Measurements from ENCODE around the gene PDE3B.
"Not testable (repeated sequence)": the region's sequence is repeated elsewhere in the genome, so short reads cannot be mapped to it uniquely, and the experiment has no call there.

Gene PDE3B

DNA sequence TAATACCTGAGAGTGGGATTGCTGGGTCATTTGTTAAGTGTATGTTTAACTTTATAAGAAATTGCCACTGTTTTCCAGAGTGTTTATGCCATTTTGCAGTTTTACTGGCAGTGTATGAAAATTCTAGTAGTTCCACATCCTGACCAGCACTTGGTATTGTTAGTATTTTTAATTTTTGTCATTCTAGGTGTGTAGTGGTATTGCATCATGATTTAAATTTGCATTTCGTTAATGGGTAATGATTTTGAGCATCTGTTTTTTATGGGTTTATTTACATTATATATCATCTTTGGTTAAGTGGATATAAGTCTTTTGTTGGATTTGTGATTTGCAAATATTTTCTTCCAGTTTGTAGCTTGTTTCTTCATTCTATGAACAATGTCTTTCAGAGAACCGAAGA is 34.7 kb downstream of the PDE3B start:
- DNase-seq, result no peak

DNA sequence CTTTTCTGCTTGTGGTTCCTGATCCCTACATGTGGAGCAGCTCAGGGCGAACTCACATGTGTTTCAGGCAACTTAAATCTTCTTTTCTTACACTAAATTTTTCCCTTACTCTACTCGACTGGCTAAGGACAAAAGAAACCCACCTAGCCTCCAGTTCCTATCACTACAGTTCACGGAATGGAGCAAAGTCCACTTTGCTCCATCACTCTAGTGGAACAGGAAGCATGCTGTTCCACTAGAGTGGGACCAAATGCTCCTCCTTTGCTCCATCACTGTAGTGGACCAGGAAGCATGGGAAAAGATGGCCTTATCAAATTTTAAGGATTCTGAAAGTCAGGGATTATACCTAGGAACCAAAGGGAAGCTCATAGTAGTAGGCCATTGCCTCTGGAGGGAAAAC is 36.1 kb downstream of the PDE3B start:
- DNase-seq, result no peak

DNA sequence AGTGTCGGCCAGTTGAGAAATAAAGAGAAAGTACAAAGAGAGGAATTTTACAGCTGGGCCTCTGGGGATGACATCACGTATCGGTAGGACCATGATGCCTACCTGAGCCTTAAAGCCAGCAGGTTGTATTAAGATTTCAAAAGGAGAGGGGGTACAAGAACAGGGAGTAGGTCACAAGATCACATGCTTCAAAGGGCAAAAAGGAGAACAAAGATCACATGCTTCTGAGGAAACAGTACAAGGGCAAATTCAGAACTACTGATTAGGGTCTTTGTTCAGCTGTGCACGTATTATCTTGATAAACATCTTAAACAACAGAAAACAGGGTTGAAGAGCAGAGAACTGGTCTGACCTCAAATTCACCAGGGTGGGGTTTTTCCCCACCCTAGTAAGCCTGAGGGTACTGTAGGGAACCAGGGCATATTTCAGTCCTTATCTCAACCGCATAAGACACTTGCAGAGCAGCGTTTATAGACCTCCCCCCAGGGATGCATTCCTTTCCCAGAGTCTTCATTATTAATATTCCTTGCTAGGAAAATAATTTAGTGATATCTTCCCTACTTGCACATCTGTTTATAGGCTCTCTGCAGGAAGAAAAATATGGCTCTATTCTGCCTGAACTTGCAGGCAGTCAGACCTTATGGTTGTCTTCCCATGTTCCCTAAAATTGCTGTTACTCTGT is 40.8 kb downstream of the PDE3B start:
- not testable (repeated sequence) for DNase-seq

DNA sequence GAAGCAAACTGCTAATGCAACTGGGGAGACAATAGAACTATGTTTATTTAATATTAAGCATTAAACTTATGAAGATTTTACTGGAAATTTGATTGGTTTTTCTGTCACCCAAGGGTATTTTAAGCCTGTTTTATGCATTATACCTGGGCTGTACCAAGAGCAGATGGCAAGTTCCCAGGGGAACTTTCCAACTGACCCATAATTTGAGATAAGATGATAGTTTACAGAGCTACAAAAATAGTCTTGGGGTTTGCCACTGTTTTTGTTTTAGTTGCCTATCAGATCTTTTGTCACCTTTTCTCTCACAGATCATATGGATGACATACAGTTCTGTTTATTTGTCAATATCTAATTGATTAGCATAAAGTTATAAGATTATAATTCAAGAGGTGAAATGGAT is 43.9 kb downstream of the PDE3B start:
- DNase-seq, result no peak

DNA sequence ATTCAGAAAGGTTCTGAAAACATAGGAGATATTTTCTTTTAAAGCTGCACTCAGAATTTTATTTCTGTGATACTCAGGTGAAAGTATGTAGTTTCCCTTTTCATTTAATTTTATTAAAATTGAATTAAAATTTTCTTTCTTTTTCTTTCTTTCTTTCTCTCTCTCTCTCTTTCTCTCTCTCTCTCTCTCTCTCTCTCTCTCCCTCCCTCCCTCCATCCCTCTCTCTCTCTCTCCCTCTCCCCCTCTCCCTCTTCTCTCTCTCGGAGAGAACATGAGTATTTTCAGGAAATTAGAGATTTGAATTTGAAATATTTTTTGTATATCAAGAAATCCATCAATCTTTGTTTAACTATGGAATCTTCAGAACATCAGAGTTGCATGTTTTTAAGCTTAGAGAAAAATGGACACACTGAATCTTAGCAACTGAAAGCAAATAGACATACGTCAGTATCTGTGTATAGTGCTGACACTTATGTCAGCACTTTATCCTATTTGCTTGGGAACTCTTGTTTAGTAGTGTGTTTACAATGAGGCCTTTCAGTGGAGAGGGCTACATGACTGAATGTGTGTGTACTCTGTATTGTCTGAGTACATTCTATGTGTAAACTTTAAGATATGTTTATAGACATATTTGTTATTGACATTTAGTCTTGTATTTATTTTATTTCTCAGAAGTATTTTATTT is 44.5 kb downstream of the PDE3B start:
- DNase-seq, result no peak

DNA sequence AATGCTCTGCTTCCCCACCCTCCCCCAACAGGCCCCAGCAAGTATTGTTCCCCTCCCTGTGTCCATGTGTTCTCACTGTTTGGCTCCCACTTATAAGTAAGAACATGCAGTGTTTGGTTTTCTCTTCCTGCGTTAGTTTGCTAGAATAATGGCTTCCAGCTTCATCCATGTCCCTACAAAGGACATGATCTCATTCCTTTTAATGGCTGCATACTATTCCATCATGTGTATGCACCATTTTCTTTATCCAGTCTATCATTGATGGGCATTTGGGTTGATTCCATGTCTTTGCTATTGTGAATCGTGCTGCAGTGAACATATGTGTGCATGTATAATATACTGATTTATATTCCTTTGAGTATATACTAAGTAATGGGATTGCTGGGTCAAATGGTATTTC is 52.1 kb downstream of the PDE3B start:
- not testable (repeated sequence) for DNase-seq

DNA sequence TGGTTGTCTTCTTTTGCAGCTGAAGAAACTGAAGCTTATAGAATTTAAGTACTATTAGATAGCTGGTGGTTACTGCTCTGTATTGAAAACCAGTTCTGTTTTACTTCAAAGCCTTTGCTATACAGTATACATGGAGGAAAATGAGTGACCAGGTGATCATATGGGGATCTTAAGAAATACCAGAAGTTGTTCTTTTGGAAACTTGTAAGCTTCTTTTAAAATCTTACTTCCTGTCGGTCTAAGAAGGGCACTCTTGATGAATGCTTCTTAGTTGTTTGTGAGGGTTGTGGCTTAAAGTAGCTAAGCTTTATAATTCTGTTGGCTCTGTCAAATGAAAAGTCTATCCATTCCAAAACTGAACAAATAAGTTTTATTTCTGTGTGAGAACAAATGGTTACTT is 55.2 kb downstream of the PDE3B start:
- DNase-seq, result no peak

DNA sequence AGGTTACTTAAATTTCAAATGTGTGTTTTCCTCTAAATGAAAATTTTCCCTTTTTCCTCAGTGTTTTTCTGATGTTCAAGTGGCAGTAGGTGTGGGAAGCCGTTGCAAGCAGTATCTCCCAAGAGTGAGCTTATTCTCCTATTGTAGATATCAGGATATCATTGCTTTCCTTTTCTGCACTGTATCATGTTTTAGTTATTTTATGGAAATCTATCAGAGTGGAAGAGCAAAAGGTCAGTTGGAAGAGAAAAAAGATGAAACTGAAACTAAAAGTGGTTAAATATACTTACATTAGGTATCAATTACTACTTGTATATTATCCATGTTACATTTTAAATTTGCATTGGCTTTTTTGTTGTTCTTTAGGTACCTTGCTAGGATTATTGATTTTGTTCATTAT is 57.0 kb downstream of the PDE3B start:
- DNase-seq, result no peak

DNA sequence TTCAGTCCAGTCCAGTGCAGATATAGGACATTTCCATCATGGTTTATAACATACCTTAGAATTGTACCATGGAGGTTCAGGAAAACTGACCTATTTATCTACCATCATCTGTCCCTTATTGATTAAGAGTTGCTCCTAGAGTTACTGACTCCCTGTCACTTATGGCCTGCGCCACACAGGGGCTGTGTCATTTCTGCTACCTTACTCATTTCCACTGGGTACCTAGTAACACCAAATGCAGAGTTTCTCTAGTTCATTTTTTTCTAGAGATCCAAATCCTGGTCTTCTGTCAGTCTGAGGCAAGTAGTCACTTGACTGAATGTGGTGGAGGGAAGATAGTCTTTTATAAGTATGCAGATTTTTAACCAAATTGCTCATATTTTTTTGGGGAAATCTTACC is 59.2 kb downstream of the PDE3B start:
- DNase-seq, result no peak

DNA sequence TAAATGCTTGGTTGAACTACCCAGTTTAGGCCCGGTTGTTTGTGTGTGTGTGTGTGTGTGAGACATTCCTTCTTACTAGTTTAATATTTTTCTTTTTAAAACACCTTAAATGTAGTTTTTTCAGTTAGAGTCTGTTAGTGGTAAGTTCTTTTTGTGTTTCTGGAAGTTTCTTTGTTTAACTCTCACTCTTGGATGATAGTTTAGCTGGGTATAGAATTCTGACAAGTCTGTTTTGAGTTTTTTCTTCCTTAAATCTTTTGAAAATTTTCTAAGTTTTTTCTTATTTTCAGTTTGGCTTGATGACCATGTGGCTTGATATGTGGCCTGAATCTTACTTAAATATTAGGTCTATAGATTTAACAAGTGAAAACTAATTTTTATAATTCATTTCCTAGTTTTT is 60.1 kb downstream of the PDE3B start:
- DNase-seq, result no peak

DNA sequence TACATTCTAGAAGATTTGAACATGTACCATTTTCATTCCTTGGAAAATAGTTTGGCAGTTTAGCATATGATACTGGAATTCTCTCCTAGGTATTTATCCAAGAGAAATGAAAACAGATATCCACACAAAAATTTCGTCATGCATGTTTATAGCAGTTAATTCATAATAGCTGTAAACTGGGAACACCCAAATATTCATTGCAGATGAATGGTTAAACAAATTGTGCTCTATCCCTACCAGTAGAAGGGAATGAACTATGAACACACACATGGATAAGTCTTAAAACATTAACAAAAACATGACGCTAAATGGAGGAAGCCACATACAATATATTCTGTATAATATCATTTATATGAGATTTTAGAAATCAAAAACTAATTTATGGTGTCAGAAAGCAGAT is 61.5 kb downstream of the PDE3B start:
- DNase-seq, result no peak

DNA sequence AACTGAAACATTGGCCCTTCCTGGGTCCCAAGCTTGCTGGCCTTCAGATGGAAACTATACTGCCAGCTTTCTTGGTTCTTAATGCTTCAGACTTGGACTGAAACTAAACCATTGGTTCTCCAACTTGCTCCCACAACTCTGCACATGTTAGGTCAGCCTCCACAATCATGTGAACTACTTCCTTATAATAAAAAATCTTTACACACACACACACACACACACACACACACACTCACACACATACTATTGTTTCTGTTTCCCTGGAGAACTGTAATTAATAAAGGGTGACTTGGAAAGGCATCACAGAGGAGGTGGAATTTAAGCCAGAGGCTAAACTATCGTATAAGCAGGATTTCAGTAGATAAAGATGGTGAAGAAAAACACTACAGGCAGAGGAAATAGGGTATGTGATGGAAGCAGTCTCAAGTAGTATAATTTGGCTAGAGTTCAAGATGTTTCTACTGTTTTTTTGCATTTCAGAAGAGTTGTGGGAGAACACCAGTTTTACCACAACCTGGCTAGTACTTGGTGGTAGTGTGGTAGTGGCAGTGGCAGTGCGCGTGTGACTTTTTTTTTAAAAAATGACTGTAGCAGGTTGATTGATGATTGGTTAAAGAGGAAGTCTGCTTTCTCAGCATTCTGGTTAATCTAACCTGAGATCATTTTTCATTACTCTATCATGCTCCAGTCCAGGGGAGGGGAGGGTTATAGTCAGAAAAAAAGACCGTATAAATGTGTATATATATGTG is 70.1 kb downstream of the PDE3B start:
- DNase-seq, result no peak

DNA sequence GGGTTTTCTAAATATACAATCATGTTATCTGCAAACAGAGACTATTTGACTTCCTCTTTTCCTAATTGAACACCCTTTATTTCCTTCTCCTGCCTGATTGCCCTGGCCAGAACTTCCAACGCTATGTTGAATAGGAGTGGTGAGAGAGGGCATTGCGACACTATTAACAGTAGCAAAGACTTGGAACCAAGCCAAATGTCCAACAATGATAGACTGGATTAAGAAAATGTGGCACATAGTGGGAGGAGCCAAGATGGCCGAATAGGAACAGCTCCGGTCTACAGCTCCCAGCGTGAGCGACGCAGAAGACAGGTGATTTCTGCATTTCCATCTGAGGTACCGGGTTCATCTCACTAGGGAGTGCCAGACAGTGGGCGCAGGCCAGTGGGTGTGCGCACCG is 72.1 kb downstream of the PDE3B start:
- not testable (repeated sequence) for DNase-seq

DNA sequence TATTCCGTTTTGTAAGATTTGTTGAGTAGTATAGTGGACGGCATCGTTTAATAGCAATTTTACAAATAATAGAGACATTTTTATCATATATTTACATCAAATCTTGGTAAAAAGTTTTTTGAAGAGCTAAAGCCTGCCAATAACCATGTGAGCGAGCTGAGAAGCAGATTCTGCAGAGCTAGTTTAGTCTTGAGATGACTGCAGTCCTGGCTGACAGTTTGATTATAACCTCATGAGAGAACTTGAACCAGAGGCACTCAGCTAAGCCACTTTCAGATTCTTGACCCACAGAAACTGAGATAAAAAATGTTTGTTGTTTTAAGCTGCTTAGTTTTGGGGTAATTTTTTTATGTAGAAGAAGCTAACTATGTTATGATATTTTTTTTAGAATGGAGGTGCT is 78.9 kb downstream of the PDE3B start:
- DNase-seq, result no peak

DNA sequence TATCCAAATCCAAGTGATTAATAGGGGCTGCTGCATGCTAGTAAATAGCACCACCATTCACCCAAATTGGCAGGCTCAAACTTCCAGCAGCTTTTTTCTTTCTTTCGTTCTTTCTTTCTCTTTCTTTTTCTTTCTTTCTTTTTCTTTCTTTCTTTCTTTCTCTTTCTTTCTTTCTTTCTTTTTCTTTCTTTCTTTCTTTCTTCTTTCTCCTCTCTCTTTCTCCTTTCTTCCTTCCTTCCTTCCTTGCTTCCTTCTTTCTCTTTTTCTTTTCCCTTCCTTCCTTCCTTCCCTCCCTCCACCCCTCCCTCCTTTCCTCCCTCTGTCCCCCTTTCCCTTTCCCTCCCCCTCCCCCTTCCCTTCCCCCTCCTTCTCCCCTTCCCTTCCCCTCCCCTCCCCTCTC is 81.5 kb downstream of the PDE3B start:
- no peak for DNase-seq

DNA sequence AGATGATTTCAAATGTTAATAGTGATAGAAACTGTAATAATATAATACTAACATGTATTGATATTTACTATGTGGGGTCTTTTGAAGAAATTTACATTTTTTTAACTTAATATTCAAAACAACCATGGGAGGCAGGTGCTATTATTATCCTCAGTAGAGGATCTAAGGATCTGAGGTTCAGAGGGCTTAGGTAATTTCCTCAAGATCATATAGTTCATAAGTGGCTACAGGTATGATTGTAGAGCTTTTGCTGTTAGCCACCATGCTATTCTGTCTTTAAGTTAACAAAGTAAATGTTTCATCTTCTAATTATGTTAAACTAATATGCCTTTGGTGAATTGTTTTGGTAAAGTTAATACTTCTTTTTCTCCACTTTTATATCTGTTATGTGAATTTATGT is 83.6 kb downstream of the PDE3B start:
- DNase-seq, result no peak

DNA sequence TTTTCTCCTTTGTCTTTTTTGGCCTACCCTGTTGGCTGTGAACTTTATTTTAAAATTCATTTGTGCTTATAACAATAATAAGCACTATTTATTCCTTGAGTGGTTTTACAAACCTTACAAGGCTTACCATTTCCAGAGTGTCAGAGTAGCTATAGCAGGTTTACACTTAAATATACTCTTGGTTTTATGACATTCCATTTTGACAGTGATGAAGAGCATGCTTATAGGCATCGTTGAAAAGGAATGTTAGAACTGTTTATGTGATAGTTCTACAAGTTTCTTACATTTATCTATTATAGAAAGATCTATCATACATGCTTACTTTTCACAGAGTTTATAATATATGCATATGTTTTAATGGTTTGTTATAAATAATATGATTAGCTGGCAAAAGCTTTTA is 84.1 kb downstream of the PDE3B start:
- no peak for DNase-seq

DNA sequence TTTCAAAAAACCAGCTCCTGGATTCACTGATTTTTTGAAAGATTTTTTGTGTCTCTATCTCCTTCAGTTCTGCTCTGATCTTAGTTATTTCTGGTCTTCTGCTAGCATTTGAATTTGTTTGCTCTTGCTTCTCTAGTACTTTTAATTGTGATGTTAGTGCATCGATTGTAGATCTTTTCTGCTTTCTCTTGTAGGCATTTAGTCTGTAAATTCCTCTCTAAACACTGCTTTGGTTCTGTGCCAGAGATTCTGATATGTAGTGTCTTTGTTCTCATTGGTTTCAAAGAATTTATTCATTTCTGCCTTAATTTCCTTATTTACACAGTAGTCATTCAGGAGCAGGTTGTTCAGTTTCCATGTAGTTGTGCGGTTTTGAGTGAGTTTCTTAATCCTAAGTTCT is 96.9 kb downstream of the PDE3B start:
- DNase-seq, result peak in 1 of 2 experiments; percentile 1

DNA sequence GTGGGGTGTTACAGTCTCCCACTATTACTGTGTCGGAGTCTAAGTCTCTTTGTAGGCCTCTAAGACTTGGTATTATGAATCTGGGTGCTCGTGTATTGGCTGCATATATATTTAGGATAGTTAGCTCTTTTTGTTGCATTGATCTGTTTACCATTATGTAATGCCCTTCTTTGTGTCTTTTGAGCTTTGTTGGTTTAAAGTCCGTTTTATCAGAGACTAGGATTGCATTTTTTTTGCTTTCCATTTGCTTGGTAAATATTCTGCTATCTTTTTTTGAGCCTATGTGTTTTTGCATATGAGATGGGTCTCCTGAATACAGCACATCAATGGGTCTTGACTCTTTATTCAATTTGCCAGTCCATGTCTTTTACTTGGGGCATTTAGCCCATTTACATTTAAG is 97.6 kb downstream of the PDE3B start:
- no peak for DNase-seq

DNA sequence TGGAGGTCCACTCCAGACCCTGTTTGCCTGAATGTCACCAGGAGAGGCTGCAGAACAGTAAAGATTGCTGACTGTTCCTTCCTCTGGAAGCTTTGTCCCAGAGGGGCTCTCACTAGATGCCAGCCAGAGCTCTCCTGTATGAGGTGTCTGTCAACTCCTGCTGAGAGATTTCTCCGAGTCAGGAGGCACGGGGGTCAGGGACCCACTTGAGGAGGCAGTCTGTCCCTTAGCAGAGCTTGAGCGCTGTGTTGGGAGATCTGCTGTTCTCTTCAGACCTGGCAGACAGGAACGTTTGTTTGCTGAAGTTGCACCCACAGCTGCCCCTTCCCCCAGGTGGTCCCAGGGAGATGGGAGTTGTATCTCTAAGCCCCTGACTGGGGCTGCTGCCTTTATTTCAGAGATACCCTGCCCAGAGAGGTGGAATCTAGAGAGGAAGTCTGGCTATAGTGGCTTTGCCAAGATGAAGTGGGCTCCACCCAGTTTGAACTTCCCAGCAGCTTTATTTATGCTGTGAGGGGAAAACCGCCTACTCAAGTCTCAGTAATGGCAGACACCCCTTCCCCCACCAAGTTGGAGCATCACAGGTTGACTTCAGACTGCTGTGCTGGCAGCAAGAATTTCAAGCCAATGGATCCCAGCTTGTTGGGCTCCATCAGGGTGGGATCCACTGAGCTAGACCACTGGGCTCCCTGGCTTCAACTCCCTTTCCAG is 99.4 kb downstream of the PDE3B start:
- no peak for DNase-seq

DNA sequence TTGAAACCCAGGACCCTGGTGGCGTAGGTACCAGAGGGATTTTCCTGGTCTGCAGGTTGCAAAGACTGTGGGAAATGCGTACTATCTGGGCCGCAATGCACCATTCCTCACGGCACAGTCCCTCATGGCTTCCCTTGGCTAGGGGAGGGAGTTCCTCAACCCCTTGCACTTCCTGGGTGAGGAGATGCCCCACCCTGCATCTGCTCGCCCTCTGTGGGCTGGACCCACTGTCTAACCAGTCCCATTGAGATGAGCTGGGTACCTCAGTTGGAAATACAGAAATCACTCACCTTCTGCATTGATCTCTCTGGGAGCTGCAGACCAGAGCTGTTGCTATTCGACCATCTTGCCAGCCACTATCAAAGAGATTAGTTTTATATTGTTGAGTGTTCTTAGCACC is 100.1 kb downstream of the PDE3B start:
- not testable (repeated sequence) for DNase-seq

DNA sequence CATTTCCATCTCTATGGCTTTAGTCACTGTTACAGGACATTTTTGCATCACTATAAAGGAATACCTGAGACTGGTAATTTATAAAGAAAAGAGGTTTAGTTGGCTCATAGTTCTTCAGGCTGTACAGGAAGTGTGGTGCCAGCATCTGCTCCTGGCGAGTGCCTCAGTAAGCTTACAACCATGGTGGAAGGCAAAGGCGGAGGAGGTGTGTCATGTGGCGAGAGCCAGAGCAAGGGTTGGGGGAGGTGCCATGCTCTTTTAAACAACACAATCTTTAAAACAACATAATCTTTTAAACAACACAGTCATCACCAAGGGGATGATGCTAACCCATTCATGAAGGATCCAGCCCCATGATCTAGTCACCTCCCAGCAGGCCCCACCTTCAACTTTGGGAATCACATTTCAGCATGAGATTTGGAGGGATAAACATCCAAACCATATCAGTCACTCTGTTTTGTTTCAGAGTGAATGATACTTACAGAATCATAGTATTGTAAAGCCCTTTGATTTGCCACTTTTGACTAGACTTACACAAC is 103.3 kb downstream of the PDE3B start:
- no peak for DNase-seq

DNA sequence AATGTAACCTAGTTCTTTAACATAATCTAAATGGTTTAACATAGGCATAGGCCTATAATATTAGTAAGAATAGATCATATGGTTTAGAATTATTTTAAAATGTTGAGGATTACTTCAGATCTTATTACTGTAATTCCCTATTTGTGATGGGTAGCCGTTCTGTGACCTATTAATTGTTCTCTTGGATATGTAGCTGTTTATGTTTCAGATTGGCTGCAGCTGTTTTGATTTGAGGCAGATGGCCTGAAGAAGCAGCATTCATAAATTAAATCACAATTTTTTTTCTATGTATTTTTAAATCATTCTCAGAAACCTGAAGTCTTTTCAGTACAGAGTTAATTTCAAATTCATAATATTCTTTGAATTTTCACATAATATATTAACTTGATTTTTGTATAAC is 104.5 kb downstream of the PDE3B start:
- no peak for DNase-seq
